ENCODE results near the gene DHRS7.

Gene DHRS7

GRCh38 chr14:60175255-60175902 lies 10.2 kb upstream of the DHRS7 start:
- Histone ChIP-seq H3K9ac (no peak overlapping the region), H3K4me2 (peak overlapping the region in 1 of 11 experiments; percentile 12; a peak in 3 of 22 replicates), H3K27ac (no peak overlapping the region), H3K36me3 (no peaks in the 10 kb centered on the region), H4K20me1 (no peaks in the 10 kb centered on the region), H3K4me1 (peaks cover 0 to 8% (median 0%) of the 10 kb centered on the region in 10 experiments; a peak in 4 of 20 replicates), H3K4me3 (no peak overlapping the region), H3K27me3 (no peaks in the 10 kb centered on the region), H3K9me3 (replicated peaks in 1 of 11) (peaks cover 5 to 23% (median 13%) of the 10 kb centered on the region in 11 experiments; a peak in 16 of 22 replicates)
- 0 out of 22 replicates have a peak, but pooled peaks of 1 of the 11 experiments have one; percentile 4 for TF ChIP-seq Cebpa-rat (IDR thresholded peaks at IDR 0.05)

GRCh38 chr14:60174352-60175254 lies 9.4 kb upstream of the DHRS7 start:
- H4K20me1 ChIP-seq: no peaks in the 10 kb centered on the region
- H3K27me3 ChIP-seq: no peaks in the 10 kb centered on the region
- TF ChIP-seq Cebpa-rat (IDR thresholded peaks at IDR 0.05): 0 out of 22 replicates have a peak, but pooled peaks of 1 of the 11 experiments have one; percentile 5
- H3K9me3 ChIP-seq (replicated peaks in 1 of 11): peaks cover under 1 to 17% (median 10%) of the 10 kb centered on the region in 11 experiments; a peak in 15 of 22 replicates
- no peak overlapping the region for H3K4me3 ChIP-seq
- H3K9ac ChIP-seq: no peak overlapping the region
- peaks cover 0 to 8% (median 0%) of the 10 kb centered on the region in 10 experiments; a peak in 4 of 20 replicates for H3K4me1 ChIP-seq
- no peak overlapping the region for H3K27ac ChIP-seq
- no peak overlapping the region for H3K4me2 ChIP-seq
- no peaks in the 10 kb centered on the region for H3K36me3 ChIP-seq

GRCh38 chr14:60171690-60172089 lies 6.5 kb upstream of the DHRS7 start:
- peaks cover 0 to 5% (median 0%) of the 10 kb centered on the region in 11 experiments; a peak in 2 of 22 replicates for H3K9me3 ChIP-seq (replicated peaks in 1 of 11)
- H3K4me1 ChIP-seq: peaks cover 0 to 8% (median 0%) of the 10 kb centered on the region in 10 experiments; a peak in 4 of 20 replicates
- H3K36me3 ChIP-seq: no peaks in the 10 kb centered on the region
- no peak overlapping the region for H3K4me3 ChIP-seq
- no peak overlapping the region for H3K4me2 ChIP-seq
- H4K20me1 ChIP-seq: no peaks in the 10 kb centered on the region
- H3K9ac ChIP-seq: no peak overlapping the region
- TF ChIP-seq Cebpa-rat (IDR thresholded peaks at IDR 0.05): no peak
- H3K27me3 ChIP-seq: no peaks in the 10 kb centered on the region
- H3K27ac ChIP-seq: no peak overlapping the region

- TF ChIP-seq Cebpa-rat (IDR thresholded peaks at IDR 0.05): no peak
- no peaks in the 10 kb centered on the region for H4K20me1 ChIP-seq
- H3K4me3 ChIP-seq: no peak overlapping the region
- no peak overlapping the region for H3K4me2 ChIP-seq
- H3K9ac ChIP-seq: no peak overlapping the region
- no peak overlapping the region for H3K27ac ChIP-seq
- H3K4me1 ChIP-seq: peaks cover 3 to 14% (median 7%) of the 10 kb centered on the region in 10 experiments; a peak in 18 of 20 replicates
- no peaks in the 10 kb centered on the region for H3K36me3 ChIP-seq
- peaks cover 0 to 5% (median 0%) of the 10 kb centered on the region in 11 experiments; a peak in 2 of 22 replicates for H3K9me3 ChIP-seq (replicated peaks in 1 of 11)
- no peaks in the 10 kb centered on the region for H3K27me3 ChIP-seq
These were observed 5.8 kb upstream of the DHRS7 start for GRCh38 chr14:60170948-60171347.

GRCh38 chr14:60169722-60170121 lies 4.5 kb upstream of the DHRS7 start:
- Histone ChIP-seq H3K4me3 (no peak overlapping the region), H3K9me3 (replicated peaks in 1 of 11) (peaks cover 0 to 5% (median 0%) of the 10 kb centered on the region in 11 experiments; a peak in 2 of 22 replicates), H3K36me3 (no peaks in the 10 kb centered on the region), H3K27ac (no peak overlapping the region), H3K27me3 (no peaks in the 10 kb centered on the region), H4K20me1 (no peaks in the 10 kb centered on the region), H3K4me1 (peaks cover 8 to 12% (median 10%) of the 10 kb centered on the region in 10 experiments; a peak in 18 of 20 replicates), H3K4me2 (no peak overlapping the region), H3K9ac (no peak overlapping the region)
- no peak for TF ChIP-seq Cebpa-rat (IDR thresholded peaks at IDR 0.05)

GRCh38 chr14:60166142-60166541 lies 944 bp upstream of the DHRS7 start:
- Histone ChIP-seq H3K4me3 (no peak overlapping the region), H3K36me3 (peaks cover 0 to 20% (median 5%) of the 10 kb centered on the region in 11 experiments; a peak in 9 of 22 replicates), H3K27me3 (no peaks in the 10 kb centered on the region), H3K9ac (peak overlapping the region in 4 of 11 experiments; percentile 92 to 97 (median 94); a peak in 3 of 22 replicates), H4K20me1 (no peaks in the 10 kb centered on the region), H3K4me2 (peak overlapping the region; percentile 64 to 90 (median 78)), H3K9me3 (replicated peaks in 1 of 11) (peaks cover 0 to 3% (median 0%) of the 10 kb centered on the region in 11 experiments; a peak in 2 of 22 replicates), H3K27ac (peak overlapping the region in 5 of 11 experiments; percentile 93 to 97 (median 95); a peak in 5 of 22 replicates), H3K4me1 (peaks cover 22 to 42% (median 33%) of the 10 kb centered on the region in 10 experiments)
- TF ChIP-seq Cebpa-rat (IDR thresholded peaks at IDR 0.05): no peak

- H3K27ac ChIP-seq: peak overlapping the region; percentile 25 to 97 (median 93); a peak in 21 of 22 replicates
- H3K4me1 ChIP-seq: peaks cover 22 to 48% (median 34%) of the 10 kb centered on the region in 10 experiments
- no peak for TF ChIP-seq Cebpa-rat (IDR thresholded peaks at IDR 0.05)
- no peaks in the 10 kb centered on the region for H3K27me3 ChIP-seq
- H3K4me2 ChIP-seq: peak overlapping the region; percentile 64 to 90 (median 78)
- H3K4me3 ChIP-seq: peak overlapping the region; percentile 78 to 96 (median 88)
- peaks cover 0 to 27% (median 8%) of the 10 kb centered on the region in 11 experiments; a peak in 14 of 22 replicates for H3K36me3 ChIP-seq
- peak overlapping the region; percentile 88 to 97 (median 95); a peak in 21 of 22 replicates for H3K9ac ChIP-seq
- H3K9me3 ChIP-seq (replicated peaks in 1 of 11): no peaks in the 10 kb centered on the region
- no peaks in the 10 kb centered on the region; a peak in 1 of 22 replicates for H4K20me1 ChIP-seq
These were observed 314 bp upstream of the DHRS7 start for GRCh38 chr14:60165547-60165876.

- H3K4me3 ChIP-seq: peak overlapping the region; percentile 78 to 96 (median 88)
- H3K9ac ChIP-seq: peak overlapping the region; percentile 88 to 97 (median 95)
- no peak for TF ChIP-seq Cebpa-rat (IDR thresholded peaks at IDR 0.05)
- H3K4me2 ChIP-seq: peak overlapping the region; percentile 64 to 90 (median 78)
- H3K4me1 ChIP-seq: peaks cover 22 to 56% (median 39%) of the 10 kb centered on the region in 10 experiments
- no peaks in the 10 kb centered on the region; a peak in 1 of 22 replicates for H4K20me1 ChIP-seq
- no peaks in the 10 kb centered on the region for H3K27me3 ChIP-seq
- peaks cover 0 to 32% (median 10%) of the 10 kb centered on the region in 11 experiments; a peak in 14 of 22 replicates for H3K36me3 ChIP-seq
- H3K27ac ChIP-seq: peak overlapping the region; percentile 85 to 97 (median 93)
- no peaks in the 10 kb centered on the region for H3K9me3 ChIP-seq (replicated peaks in 1 of 11)
These were observed 840 bp downstream of the DHRS7 start for GRCh38 chr14:60164404-60164711.

Measured in BLaER1 treated with 17β-estradiol and CSF1 and Interleukin-3, amounts not matched to agents 10 nM and 100 nM (cell line).